Osteocyte (in vitro differentiated cells): Measurements from ENCODE around the gene IRGQ. TPM values are rescaled to one million over a fixed set of nuclear protein-coding genes. Genes with fewer than 3 reads are reported as not detected.

Experiments used
- DNase-seq: peaks from one replicate; pipeline ENCODE4 v3.0.0; 2021; ENCODE audit warnings: mixed read lengths; ENCODE audit not compliant: unreplicated experiment; ENCODE audit errors: extremely low spot score
- H3K27ac Mint-ChIP-seq: one replicate; pipeline ENCODE4 v1.8.0; 2021; ENCODE audit warnings: mild to moderate bottlenecking, mixed read lengths; ENCODE audit not compliant: unreplicated experiment
- H3K27me3 Mint-ChIP-seq: one replicate; pipeline ENCODE4 v1.8.0; 2021; ENCODE audit warnings: mixed read lengths; ENCODE audit not compliant: unreplicated experiment
- H3K36me3 Mint-ChIP-seq: one replicate; pipeline ENCODE4 v1.8.0; 2021; ENCODE audit warnings: mixed read lengths; ENCODE audit not compliant: unreplicated experiment
- H3K4me1 Mint-ChIP-seq: one replicate; pipeline ENCODE4 v1.8.0; 2021; ENCODE audit warnings: mixed read lengths; ENCODE audit not compliant: unreplicated experiment
- H3K4me3 Mint-ChIP-seq: one replicate; pipeline ENCODE4 v1.8.0; 2021; ENCODE audit warnings: mild to moderate bottlenecking, moderate library complexity, mixed read lengths; ENCODE audit not compliant: unreplicated experiment
- H3K9me3 Mint-ChIP-seq: one replicate; pipeline ENCODE4 v1.8.0; 2021; ENCODE audit warnings: mixed read lengths; ENCODE audit not compliant: unreplicated experiment
- CTCF ChIP-seq: fragments of 200-600 bp; sonication (generic); IDR thresholded peaks from 2 replicates; pipeline ENCODE4 v1.5.0; 2021; ENCODE audit warnings: antibody characterized with exemption, mild to moderate bottlenecking, moderate library complexity
- long read RNA-seq: library from polyadenylated mRNA; unstranded; transcript quantifications from one replicate; pipeline ENCODE4 v2.0.0, GENCODE V29; 2021
- total RNA-seq: library from RNA; stranded (reverse); gene quantifications from 2 replicates; pipeline ENCODE4 v1.2.1, GENCODE V29; 2021

IRGQ gene
- total RNA-seq, result 40.9 and 45.9 TPM in 2 replicates
- long read RNA-seq, transcript IRGQ-202 (1 exons, 3,752 nt), result major isoform, 18 of 18 reads
- long read RNA-seq, partial matches to known transcripts, result 0 of 18 reads
- long read RNA-seq, other reads (novel, unspliced or antisense), result 0 of 18 reads

- Mint-ChIP-seq H3K27me3 (no peaks in the 10 kb centered on the region), H3K9me3 (no peaks in the 10 kb centered on the region), H3K4me3 (peak within 1 kb of the TSS; percentile 98), H3K4me1 (peaks cover 30% of the 10 kb centered on the region), H3K36me3 (peaks cover 15% of the 10 kb centered on the region), H3K27ac (peak within 1 kb of the TSS; percentile 99)
- TF ChIP-seq CTCF, result no peak
- DNase-seq, result peak; percentile 100
Measured at GRCh38 chr19:43595999-43596841, at the start of gene IRGQ, which contains the start of gene ZNF576. Gene IRGQ (minus strand): TSS chr19:43596134. CDS start chr19:43595338, 796 bp downstream. Gene ZNF576 (plus strand): TSS chr19:43596595. CDS start chr19:43597109, 514 bp downstream.

- H3K27ac Mint-ChIP-seq, result no peak overlapping the region
Measured at GRCh38 chr19:43644181-43644580, 48.2 kb upstream of the IRGQ start.

GRCh38 chr19:43643326-43643725, 47.4 kb upstream of the IRGQ start:
- H3K9me3 Mint-ChIP-seq, result no peaks in the 10 kb centered on the region
- peaks cover 18% of the 10 kb centered on the region for H3K27me3 Mint-ChIP-seq
- TF ChIP-seq CTCF, result no peak
- no peak overlapping the region for H3K4me3 Mint-ChIP-seq
- peaks cover 14% of the 10 kb centered on the region for H3K4me1 Mint-ChIP-seq
- no peak overlapping the region for H3K27ac Mint-ChIP-seq
- DNase-seq, result no peak
- H3K36me3 Mint-ChIP-seq, result peaks cover 16% of the 10 kb centered on the region

More at GRCh38 chr19:43644181-43644580, 48.2 kb upstream of the IRGQ start:
- no peak overlapping the region for H3K4me3 Mint-ChIP-seq
- peaks cover 9% of the 10 kb centered on the region for H3K4me1 Mint-ChIP-seq
- no peak for DNase-seq
- no peak for TF ChIP-seq CTCF
- peaks cover 10% of the 10 kb centered on the region for H3K27me3 Mint-ChIP-seq
- peaks cover 17% of the 10 kb centered on the region for H3K36me3 Mint-ChIP-seq
- H3K9me3 Mint-ChIP-seq, result no peaks in the 10 kb centered on the region

- H3K4me3 Mint-ChIP-seq, result no peak overlapping the region
- H3K4me1 Mint-ChIP-seq, result peaks cover 14% of the 10 kb centered on the region
- peaks cover 24% of the 10 kb centered on the region for H3K27me3 Mint-ChIP-seq
- DNase-seq, result no peak
- no peak overlapping the region for H3K27ac Mint-ChIP-seq
- H3K36me3 Mint-ChIP-seq, result peaks cover 11% of the 10 kb centered on the region
- no peak for TF ChIP-seq CTCF
- no peaks in the 10 kb centered on the region for H3K9me3 Mint-ChIP-seq
Measured at GRCh38 chr19:43642531-43642930, 46.6 kb upstream of the IRGQ start.

- H3K4me3 Mint-ChIP-seq, result peak overlapping the region; percentile 56
- TF ChIP-seq CTCF, result no peak
- H3K36me3 Mint-ChIP-seq, result peaks cover 5% of the 10 kb centered on the region
- H3K27me3 Mint-ChIP-seq, result peaks cover 28% of the 10 kb centered on the region
- no peak for DNase-seq
- H3K4me1 Mint-ChIP-seq, result peaks cover 14% of the 10 kb centered on the region
- no peak overlapping the region for H3K27ac Mint-ChIP-seq
- no peaks in the 10 kb centered on the region for H3K9me3 Mint-ChIP-seq
Measured at GRCh38 chr19:43641333-43641732, 45.4 kb upstream of the IRGQ start.
